NT2/D1 (cell line): ENCODE measurements around the gene RAB22A.

ENCODE experiments used
- DNase-seq: peaks from one replicate; pipeline ENCODE4 v3.0.0-alpha.2; 2011; ENCODE audit warnings: low read depth, low spot score
- H3K27me3 ChIP-seq: 2 replicates; pipeline ENCODE4 v1.6.0; 2011; ENCODE audit warnings: mild to moderate bottlenecking; ENCODE audit not compliant: insufficient read length, insufficient read depth
- H3K36me3 ChIP-seq: 2 replicates; pipeline ENCODE4 v1.6.1; 2011; ENCODE audit warnings: mild to moderate bottlenecking, low read length, mixed read lengths; ENCODE audit not compliant: insufficient read depth, insufficient read length
- H3K4me1 ChIP-seq: 2 replicates; pipeline ENCODE4 v1.5.1; 2011; ENCODE audit not compliant: insufficient read depth, insufficient read length
- H3K4me3 ChIP-seq: 2 replicates; pipeline ENCODE4 v1.5.1; 2011; ENCODE audit warnings: low read depth; ENCODE audit not compliant: insufficient read length
- H3K9ac ChIP-seq: 2 replicates; pipeline ENCODE4 v1.6.0; 2011; ENCODE audit warnings: low read depth; ENCODE audit not compliant: insufficient read length
- H3K9me3 ChIP-seq: 2 replicates; pipeline ENCODE4 v1.5.1; 2011; ENCODE audit warnings: mild to moderate bottlenecking, low read length; ENCODE audit not compliant: insufficient read depth
- SUZ12 ChIP-seq: IDR thresholded peaks from 2 replicates; pipeline ENCODE4 v1.6.1; 2011; ENCODE audit not compliant: insufficient read length, insufficient read depth; ENCODE audit errors: extremely low read depth
- YY1 ChIP-seq: IDR thresholded peaks from 2 replicates; pipeline ENCODE4 v1.6.1; 2011; ENCODE audit not compliant: insufficient read length, insufficient read depth
- ZNF274 ChIP-seq: IDR thresholded peaks from 2 replicates; pipeline ENCODE4 v1.6.1; 2011; ENCODE audit warnings: mild to moderate bottlenecking, low read depth, low read length

Gene RAB22A

DNA sequence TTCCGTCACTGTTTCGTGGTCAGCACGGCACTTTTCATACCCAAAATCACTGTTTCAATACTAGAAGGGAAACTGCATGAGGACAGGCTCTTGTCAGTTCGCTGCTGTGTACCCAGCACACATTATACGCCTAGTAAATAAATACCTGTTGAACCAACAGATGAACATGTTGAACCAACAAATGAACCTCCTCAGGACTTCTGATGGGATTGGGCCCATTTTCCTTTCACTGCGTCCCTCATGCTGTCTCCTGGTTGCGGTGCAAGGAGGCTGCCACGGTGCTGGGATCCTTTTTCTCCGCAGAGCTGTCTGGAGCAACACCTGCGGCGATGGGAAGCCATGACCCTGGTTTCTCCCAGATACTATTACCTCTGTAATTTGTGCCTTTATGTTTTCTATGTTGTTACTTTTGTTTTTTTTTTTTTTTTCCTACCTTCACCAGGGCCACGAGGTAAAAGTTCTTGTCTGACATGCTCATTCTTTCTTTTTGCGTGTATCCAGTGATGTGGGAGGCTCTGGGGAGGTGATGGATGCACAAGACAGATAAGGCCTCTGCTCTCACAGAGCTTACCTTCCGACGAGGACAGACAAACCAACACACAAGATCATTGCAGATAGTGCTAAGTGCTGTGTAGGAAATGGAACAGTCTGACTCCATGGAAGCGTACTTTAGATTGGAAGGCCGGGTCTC, 80.6 kb downstream of the RAB22A start:
- Histone ChIP-seq H3K27me3 (no peaks in the 10 kb centered on the region), H3K9me3 (no peaks in the 10 kb centered on the region), H3K4me3 (peak overlapping the region; percentile 86), H3K9ac (peak overlapping the region; percentile 99), H3K36me3 (peaks cover 49% of the 10 kb centered on the region), H3K4me1 (peaks cover 7% of the 10 kb centered on the region)
- TF ChIP-seq SUZ12 = no peak
- TF ChIP-seq ZNF274 = no peak
- TF ChIP-seq YY1 = no peak
- DNase-seq = no peak

DNA sequence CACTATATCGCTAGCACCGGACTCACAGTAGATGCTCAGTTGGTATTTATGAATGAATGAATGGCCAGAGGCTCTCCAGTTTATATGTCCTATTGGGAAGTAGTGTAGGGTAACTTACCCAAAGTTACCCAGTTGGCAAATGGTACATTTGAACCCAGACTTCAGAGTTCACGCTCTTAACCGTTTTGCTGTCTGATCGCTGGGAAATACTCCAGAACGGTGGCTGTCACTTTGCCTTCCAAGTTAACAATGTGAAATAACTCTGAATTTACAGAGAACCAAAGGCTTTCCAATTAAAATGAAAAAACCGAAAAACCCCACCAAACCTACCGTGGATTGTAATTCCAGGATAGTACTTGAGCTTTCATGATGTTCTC, 81.1 kb downstream of the RAB22A start:
- Histone ChIP-seq H3K9me3 (no peaks in the 10 kb centered on the region), H3K4me3 (peak overlapping the region; percentile 86), H3K4me1 (peaks cover 7% of the 10 kb centered on the region), H3K36me3 (peaks cover 52% of the 10 kb centered on the region), H3K9ac (peak overlapping the region; percentile 62), H3K27me3 (no peaks in the 10 kb centered on the region)
- TF ChIP-seq YY1 = no peak
- no peak for TF ChIP-seq ZNF274
- TF ChIP-seq SUZ12 = no peak
- DNase-seq = no peak

DNA sequence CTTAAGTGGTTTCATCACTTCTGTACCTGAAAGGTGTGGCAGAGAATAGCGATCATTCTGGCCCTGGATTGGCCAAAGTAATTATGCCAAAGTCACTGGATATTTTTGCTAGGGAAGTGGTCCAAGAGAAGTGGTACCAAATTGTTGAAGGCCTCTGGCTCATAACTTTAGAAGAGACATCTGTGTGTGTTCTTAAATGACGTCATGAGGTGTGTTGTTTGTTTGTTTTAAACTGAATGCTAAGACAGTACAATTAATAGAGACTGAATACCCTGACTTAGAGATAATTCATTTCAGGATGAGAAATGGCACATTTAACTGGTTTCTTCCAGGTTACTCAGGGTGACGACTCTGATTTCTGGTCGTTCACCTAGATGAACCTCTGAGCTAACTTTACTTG, 82.8 kb downstream of the RAB22A start:
- no peak for TF ChIP-seq YY1
- no peak for TF ChIP-seq ZNF274
- no peak for TF ChIP-seq SUZ12
- Histone ChIP-seq H3K9me3 (no peaks in the 10 kb centered on the region), H3K4me3 (no peak overlapping the region), H3K9ac (no peak overlapping the region), H3K36me3 (peaks cover 52% of the 10 kb centered on the region), H3K4me1 (peaks cover 7% of the 10 kb centered on the region), H3K27me3 (no peaks in the 10 kb centered on the region)
- no peak for DNase-seq

DNA sequence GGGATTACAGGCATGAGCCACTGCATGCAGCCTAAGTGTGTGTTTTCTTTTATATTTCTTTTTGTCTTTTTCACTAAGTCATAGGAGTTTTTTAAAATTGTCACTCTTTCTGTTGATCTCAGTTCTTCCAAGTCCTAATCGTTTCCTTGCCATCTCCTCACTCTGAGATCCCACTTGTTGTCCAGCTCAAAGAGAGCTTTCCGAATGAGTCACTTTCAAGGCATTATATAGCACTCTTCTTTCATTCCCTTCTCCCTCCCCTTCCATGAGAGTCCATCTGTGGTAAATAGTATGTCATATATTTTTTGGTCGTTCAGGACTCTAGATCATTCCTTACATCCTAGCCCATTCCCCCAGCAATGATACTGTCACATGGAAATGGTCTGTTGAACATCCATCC, 83.8 kb downstream of the RAB22A start:
- no peak overlapping the region for H3K4me3 ChIP-seq
- H3K36me3 ChIP-seq = peaks cover 52% of the 10 kb centered on the region
- TF ChIP-seq YY1 (no peak), ZNF274 (no peak)
- no peak overlapping the region for H3K9ac ChIP-seq
- peaks cover 7% of the 10 kb centered on the region for H3K4me1 ChIP-seq
- H3K27me3 ChIP-seq = no peaks in the 10 kb centered on the region
- no peaks in the 10 kb centered on the region for H3K9me3 ChIP-seq
- DNase-seq = no peak

GRCh38 chr20:58394801-58395200, 85.3 kb downstream of the RAB22A start:
- H3K9ac ChIP-seq = no peak overlapping the region
- DNase-seq = no peak
- peaks cover 2% of the 10 kb centered on the region; the same call in 1 of the 2 replicates for H3K9me3 ChIP-seq
- no peak overlapping the region for H3K4me3 ChIP-seq
- peaks cover 7% of the 10 kb centered on the region for H3K4me1 ChIP-seq
- no peaks in the 10 kb centered on the region for H3K27me3 ChIP-seq
- H3K36me3 ChIP-seq = peaks cover 52% of the 10 kb centered on the region
- TF ChIP-seq YY1 = no peak
- TF ChIP-seq SUZ12 = no peak
- TF ChIP-seq ZNF274 = no peak

DNA sequence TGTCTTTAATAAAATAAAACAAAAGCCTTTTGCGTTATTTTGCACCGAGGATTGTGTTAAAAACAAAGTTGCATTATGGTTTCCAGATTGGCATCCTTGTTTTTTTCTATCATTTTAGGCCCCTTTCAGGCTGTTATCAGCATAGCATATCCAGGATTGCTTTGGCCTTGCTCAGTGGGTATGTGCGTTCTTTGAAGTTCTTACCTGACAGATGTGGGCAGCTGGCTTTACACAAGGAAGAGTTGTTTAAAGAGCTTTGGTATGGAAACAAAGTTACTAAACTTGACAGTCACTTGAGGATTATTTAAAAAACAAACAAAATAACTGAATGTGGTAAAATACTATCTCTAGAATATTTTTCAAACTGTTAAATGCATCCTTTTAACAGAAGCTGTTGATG, 86.1 kb downstream of the RAB22A start:
- no peaks in the 10 kb centered on the region for H3K27me3 ChIP-seq
- TF ChIP-seq ZNF274 (no peak), SUZ12 (no peak), YY1 (no peak)
- peaks cover 49% of the 10 kb centered on the region for H3K36me3 ChIP-seq
- H3K4me1 ChIP-seq = peaks cover under 1% of the 10 kb centered on the region
- H3K4me3 ChIP-seq = no peak overlapping the region
- peaks cover 6% of the 10 kb centered on the region; the same call in 1 of the 2 replicates for H3K9me3 ChIP-seq
- no peak overlapping the region for H3K9ac ChIP-seq
- DNase-seq = no peak

GRCh38 chr20:58397429-58397828, 87.9 kb downstream of the RAB22A start:
- TF ChIP-seq SUZ12 = no peak
- no peak for TF ChIP-seq ZNF274
- TF ChIP-seq YY1 = no peak
- Histone ChIP-seq H3K4me1 (no peaks in the 10 kb centered on the region), H3K9ac (no peak overlapping the region), H3K36me3 (peaks cover 38% of the 10 kb centered on the region), H3K9me3 (peaks cover 6% of the 10 kb centered on the region; the same call in 1 of the 2 replicates), H3K4me3 (no peak overlapping the region), H3K27me3 (no peaks in the 10 kb centered on the region)
- DNase-seq = no peak

DNA sequence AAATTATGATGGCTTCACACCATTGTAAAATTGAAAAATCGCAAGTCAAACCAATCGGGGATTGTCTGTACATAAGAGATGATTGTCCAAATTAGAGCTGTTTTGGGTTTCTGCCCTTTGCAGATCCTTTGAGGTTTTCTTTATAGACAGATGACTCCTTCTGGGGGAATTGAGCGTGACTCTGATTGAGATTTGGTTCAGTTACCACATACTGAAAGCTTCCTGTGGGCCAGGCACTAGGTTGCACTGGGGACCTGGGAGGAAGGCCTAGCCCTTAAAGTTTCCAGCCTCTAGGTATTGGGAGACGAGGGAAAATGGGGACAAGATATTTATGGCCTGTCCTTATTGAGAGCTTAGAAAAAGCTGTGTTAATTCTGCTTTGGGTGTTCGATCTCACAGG, 88.7 kb downstream of the RAB22A start:
- Histone ChIP-seq H3K27me3 (no peaks in the 10 kb centered on the region), H3K4me3 (no peak overlapping the region), H3K9me3 (peaks cover 6% of the 10 kb centered on the region; the same call in 1 of the 2 replicates), H3K4me1 (no peaks in the 10 kb centered on the region), H3K9ac (no peak overlapping the region), H3K36me3 (peaks cover 32% of the 10 kb centered on the region)
- TF ChIP-seq ZNF274 (no peak), SUZ12 (no peak), YY1 (no peak)
- DNase-seq = no peak
